Immature natural killer cell (primary cell): ENCODE data around the gene CPA5. TPM values are rescaled to one million over a fixed set of nuclear protein-coding genes. Genes with fewer than 3 reads are reported as not detected.
"Not testable (repeated sequence)": the region's sequence is repeated elsewhere in the genome, so short reads cannot be mapped to it uniquely, and the experiment has no call there.

ENCODE experiments used
- DNase-seq, 3 donors: peaks; one replicate each; pipeline ENCODE4 v3.0.0; 2022; ENCODE audit warnings: mixed read lengths in 1 of 3
- H3K27ac Mint-ChIP-seq, 6 donors: one replicate each; pipeline ENCODE4 v1.8.0; 2020; ENCODE audit warnings: mixed read lengths in 6 of 6, mild to moderate bottlenecking in 5 of 6, inconsistent platforms in 4 of 6, moderate library complexity in 3 of 6
- H3K27me3 Mint-ChIP-seq, 3 donors: one replicate each; pipeline ENCODE4 v1.8.0; 2020 to 2021; ENCODE audit warnings: low read depth in 3 of 3, mild to moderate bottlenecking in 3 of 3, mixed read lengths in 3 of 3, moderate library complexity in 3 of 3, inconsistent platforms in 1 of 3
- H3K36me3 Mint-ChIP-seq, 3 donors: one replicate each; pipeline ENCODE4 v1.8.0; 2020; ENCODE audit warnings: mixed read lengths in 3 of 3, inconsistent platforms in 2 of 3, mild to moderate bottlenecking in 2 of 3
- H3K4me1 Mint-ChIP-seq, 2 donors: one replicate each; pipeline ENCODE4 v1.8.0; 2020; ENCODE audit warnings: inconsistent platforms in 2 of 2, mild to moderate bottlenecking in 2 of 2, mixed read lengths in 2 of 2, moderate library complexity in 1 of 2
- H3K4me3 Mint-ChIP-seq, 5 donors: one replicate each; pipeline ENCODE4 v1.8.0; 2020; ENCODE audit warnings: mild to moderate bottlenecking in 5 of 5, mixed read lengths in 5 of 5, inconsistent platforms in 3 of 5, moderate library complexity in 3 of 5
- H3K9me3 Mint-ChIP-seq, 6 donors: one replicate each; pipeline ENCODE4 v1.8.0; 2020; ENCODE audit warnings: mild to moderate bottlenecking in 6 of 6, mixed read lengths in 6 of 6, inconsistent platforms in 4 of 6, moderate library complexity in 3 of 6
- polyA plus RNA-seq, 3 donors: library from polyadenylated mRNA; unstranded; fragments of 300-500 nt; fragmentation: Illumina TruSeq; gene quantifications; one replicate each; pipeline ENCODE4 v1.2.3, GENCODE V29; 2021

CPA5 gene
- polyA plus RNA-seq, 3 donors from 2014 or later = not detected

DNA sequence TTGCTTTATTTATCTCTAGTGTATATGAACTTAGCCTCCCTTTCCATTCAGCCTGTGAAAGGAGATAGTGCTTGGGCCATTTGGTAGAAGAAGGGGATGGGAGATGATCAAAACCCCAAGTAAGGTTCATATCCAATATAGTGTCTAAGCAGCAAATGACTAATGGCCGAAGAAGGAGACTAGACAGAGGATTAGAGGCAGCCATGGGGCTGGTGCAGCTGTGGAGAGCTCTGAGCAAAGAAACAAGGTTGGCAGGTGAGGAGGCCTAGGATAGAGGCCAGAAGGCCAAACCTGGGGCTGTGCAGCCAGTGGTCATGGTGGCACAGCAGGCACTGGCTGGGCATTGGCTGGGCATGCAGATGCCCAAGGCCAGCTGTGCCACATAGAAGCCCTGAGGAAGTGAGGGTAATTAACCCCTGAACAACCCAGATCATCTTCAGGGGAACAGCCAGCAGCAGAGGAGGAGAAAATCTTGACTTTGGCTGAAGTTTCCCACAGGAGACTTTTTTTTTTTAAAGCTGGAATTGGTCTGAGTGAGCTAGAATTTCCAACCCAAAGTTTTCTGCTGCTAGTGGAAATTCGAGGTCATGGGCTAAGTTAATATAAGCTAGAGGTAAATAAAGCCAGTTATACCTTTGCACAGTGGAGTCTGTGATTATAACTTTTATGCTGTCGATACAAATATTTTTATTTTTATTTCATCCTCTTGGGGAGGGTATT, 25.4 kb downstream of the CPA5 start:
- peaks cover 0 to 4% (median 0%) of the 10 kb centered on the region in 3 donors for H3K36me3 Mint-ChIP-seq
- peaks cover 0 to 4% of the 10 kb centered on the region in 2 donors for H3K4me1 Mint-ChIP-seq
- H3K27ac Mint-ChIP-seq = no peak overlapping the region
- DNase-seq = no peak
- peaks cover 0 to 2% (median 0%) of the 10 kb centered on the region in 3 donors for H3K27me3 Mint-ChIP-seq
- no peak overlapping the region for H3K4me3 Mint-ChIP-seq
- H3K9me3 Mint-ChIP-seq = peaks cover 0 to 1% (median 0%) of the 10 kb centered on the region in 6 donors

DNA sequence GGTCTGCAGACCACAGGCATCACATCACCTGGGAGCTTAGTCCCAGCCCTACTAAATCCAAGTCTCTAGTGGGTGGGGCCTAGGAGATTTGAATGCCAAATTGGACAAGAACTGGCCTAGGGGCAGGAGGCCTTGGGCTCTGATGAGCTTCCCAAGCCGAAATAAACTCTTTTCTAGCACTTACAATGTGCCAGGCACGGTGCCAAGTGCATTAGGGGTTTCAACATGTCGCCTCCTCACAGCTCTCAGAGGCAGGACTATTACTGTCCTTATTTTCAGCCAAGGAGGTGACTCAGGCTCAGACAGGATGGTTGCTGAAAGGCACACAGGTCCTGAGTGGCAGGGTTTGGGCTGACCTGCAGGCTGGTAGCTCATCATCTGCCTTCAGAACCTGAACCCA, 26.4 kb downstream of the CPA5 start:
- peaks cover 0 to 4% of the 10 kb centered on the region in 2 donors for H3K4me1 Mint-ChIP-seq

DNA sequence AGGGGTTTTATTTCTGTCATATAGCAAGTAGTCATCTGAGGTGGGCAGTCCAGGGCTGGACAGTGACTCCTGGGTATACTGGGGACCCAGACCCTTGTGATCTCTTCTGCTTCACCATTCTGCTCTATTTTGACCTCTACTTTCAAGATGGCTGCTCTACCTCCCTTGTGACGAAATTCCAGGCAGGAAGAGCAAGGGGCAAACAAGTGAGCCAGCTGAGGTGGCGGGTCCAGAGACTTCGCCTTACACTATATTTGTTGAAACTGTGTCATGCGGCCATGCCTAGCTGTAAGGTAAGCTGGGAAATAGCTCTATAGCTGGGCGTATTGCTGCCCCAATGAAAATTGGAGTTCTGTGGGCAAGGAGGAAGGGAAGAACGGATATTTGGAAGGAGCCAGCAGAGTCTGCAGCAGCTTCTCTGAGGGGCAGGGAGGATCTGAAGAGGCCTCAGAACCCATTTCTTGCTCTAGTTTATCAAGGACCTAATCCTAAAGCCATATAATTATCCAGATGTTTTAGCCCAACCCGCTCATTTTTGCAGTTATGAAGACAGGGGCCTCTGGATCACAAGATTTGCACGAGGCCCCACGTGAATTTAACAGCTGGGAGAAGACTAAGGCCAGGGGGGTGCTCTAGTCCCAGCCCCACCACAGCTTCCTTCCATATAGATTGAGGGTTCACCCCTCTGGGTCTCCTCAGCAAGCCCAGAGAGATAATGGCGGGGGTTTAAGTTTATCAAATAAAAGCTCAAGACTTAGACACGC, 28.0 kb downstream of the CPA5 start:
- H3K4me1 Mint-ChIP-seq = peaks cover 0 to 4% of the 10 kb centered on the region in 2 donors
- peaks cover 0 to 3% (median 0%) of the 10 kb centered on the region in 3 donors for H3K27me3 Mint-ChIP-seq
- peaks cover 0 to 9% (median 0%) of the 10 kb centered on the region in 3 donors for H3K36me3 Mint-ChIP-seq
- DNase-seq = no peak
- peaks cover 0 to 7% (median under 1%) of the 10 kb centered on the region in 6 donors for H3K9me3 Mint-ChIP-seq
- H3K4me3 Mint-ChIP-seq = no peak overlapping the region
- H3K27ac Mint-ChIP-seq = no peak overlapping the region

More for the DNA sequence above, 26.4 kb downstream of the CPA5 start:
- DNase-seq = no peak
- H3K9me3 Mint-ChIP-seq = peaks cover 0 to 1% (median 0%) of the 10 kb centered on the region in 6 donors
- peaks cover 0 to 6% (median 0%) of the 10 kb centered on the region in 3 donors for H3K36me3 Mint-ChIP-seq
- H3K27me3 Mint-ChIP-seq = peaks cover 0 to 3% (median 0%) of the 10 kb centered on the region in 3 donors
- H3K4me3 Mint-ChIP-seq = no peak overlapping the region
- H3K27ac Mint-ChIP-seq = no peak overlapping the region

DNA sequence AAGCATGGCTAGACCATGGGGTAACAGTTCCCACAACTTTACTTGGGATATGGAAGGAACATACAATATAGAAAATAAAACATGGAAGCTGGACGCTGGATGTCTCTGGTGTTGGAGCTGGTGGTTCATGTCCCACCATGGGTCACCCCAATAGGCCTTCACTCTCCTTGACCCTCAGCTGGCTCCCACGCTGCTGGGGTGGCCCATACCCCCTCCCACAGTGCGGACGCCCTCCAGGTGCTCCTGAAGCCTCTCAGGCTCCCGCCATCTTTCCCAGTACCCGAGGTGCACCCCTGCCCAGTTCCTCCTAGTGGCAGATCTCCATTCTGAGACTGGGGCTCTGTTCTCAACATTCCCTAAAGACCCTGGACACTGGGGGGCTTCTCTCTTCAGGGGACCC, 29.9 kb downstream of the CPA5 start:
- no peak overlapping the region for H3K27ac Mint-ChIP-seq
- H3K27me3 Mint-ChIP-seq = peaks cover 0 to 3% (median 2%) of the 10 kb centered on the region in 3 donors
- peaks cover 0 to 7% (median under 1%) of the 10 kb centered on the region in 6 donors for H3K9me3 Mint-ChIP-seq
- DNase-seq = no peak
- peaks cover 0 to under 1% of the 10 kb centered on the region in 2 donors for H3K4me1 Mint-ChIP-seq
- peaks cover 0 to 9% (median 0%) of the 10 kb centered on the region in 3 donors for H3K36me3 Mint-ChIP-seq
- no peak overlapping the region for H3K4me3 Mint-ChIP-seq

DNA sequence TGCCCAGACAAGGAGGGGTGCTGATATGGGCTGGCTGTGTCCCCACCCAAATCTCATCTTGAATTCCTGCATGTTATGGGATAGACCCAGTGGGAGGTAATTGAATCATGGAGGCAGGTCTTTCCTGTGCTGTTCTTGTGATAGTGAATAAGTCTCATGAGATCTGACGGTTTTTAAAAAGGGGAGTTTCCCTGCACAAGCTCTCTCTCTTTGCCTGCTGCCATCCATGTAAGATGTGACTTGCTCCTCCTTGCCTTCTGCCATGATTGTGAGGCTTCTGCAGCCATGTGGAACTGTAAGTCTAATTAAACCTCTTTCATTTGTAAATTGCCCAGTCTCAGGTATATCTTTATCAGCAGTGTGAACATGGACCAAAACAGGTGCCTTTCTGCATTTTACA, 31.8 kb downstream of the CPA5 start:
- not testable (repeated sequence) for DNase-seq, H3K27me3 Mint-ChIP-seq, H3K9me3 Mint-ChIP-seq, H3K36me3 Mint-ChIP-seq, H3K4me3 Mint-ChIP-seq, H3K4me1 Mint-ChIP-seq
- H3K27ac Mint-ChIP-seq = peak overlapping the region in 1 of 6 donors; percentile 55

DNA sequence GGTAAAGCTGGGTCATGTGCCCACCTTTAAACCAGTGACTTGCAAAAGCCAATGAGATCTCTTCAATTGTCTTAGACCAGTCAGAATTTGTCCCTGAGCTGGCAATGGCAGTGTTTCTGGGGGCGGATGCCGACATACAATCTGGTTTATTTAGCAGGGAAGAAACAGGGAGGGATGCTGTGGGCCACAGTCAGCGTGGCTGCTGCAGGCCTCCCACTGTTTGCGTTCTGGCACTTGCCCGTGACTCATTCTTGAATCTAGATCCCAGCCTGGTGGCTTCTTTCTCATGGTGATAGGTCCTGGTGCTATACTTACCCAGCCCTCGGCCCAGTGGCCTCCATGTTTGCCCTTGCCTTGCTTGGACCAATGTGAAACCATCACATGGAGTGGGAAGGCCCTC, 32.6 kb downstream of the CPA5 start:
- DNase-seq = no peak
- no peak overlapping the region for H3K27ac Mint-ChIP-seq
- no peak overlapping the region for H3K4me3 Mint-ChIP-seq

DNA sequence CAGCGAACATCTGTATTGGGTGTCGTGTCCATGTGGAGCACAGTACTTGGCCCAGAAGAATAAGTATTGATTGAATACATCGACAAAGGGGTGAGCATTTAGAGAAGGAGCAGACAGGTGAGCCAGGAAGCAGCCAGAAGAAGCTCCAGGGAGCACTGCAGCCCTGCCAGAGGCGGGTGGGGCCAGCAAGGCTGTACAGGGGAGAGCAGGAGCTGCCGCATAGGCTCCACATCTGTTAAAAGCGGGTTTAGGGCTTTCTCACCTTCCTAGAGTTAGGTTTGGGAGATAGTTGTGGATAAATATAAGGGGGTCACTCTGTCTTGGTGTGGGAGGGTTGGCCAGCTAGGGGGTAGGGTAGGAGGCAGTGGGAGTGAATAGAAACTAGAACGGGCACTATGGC, 34.4 kb downstream of the CPA5 start:
- no peak for DNase-seq
- peaks cover 0 to 5% (median 0%) of the 10 kb centered on the region in 3 donors for H3K36me3 Mint-ChIP-seq
- H3K27me3 Mint-ChIP-seq = peaks cover 0 to 3% (median 2%) of the 10 kb centered on the region in 3 donors
- no peak overlapping the region for H3K27ac Mint-ChIP-seq
- peaks cover 0 to 1% of the 10 kb centered on the region in 2 donors for H3K4me1 Mint-ChIP-seq
- H3K9me3 Mint-ChIP-seq = peaks cover 0 to 7% (median 0%) of the 10 kb centered on the region in 6 donors
- no peak overlapping the region for H3K4me3 Mint-ChIP-seq

More for the DNA sequence above, 32.6 kb downstream of the CPA5 start:
- H3K36me3 Mint-ChIP-seq = peaks cover 0 to 5% (median 0%) of the 10 kb centered on the region in 3 donors
- peaks cover 0 to 1% of the 10 kb centered on the region in 2 donors for H3K4me1 Mint-ChIP-seq
- peaks cover 0 to 7% (median under 1%) of the 10 kb centered on the region in 6 donors for H3K9me3 Mint-ChIP-seq
- H3K27me3 Mint-ChIP-seq = peaks cover 0 to 3% (median 2%) of the 10 kb centered on the region in 3 donors

DNA sequence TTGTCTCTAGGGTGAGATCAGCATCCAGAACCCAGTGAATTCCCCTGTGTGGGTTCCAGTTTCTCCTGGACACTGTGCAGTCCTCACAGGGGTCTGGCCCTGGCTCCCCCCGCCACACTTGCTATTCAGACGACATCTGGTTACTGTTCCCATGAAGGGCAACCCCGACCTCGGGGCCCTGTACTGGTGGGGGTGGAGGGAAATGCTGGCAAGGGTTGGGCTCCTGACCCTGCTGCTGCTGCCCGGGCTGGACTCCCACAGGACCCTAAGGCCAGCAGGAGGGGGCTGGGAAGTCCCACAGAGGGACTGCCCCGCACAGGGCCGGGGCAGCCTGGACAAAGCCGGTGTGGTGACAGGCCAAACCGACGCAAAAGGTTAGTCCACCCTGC, 34.9 kb downstream of the CPA5 start:
- H3K27ac Mint-ChIP-seq = no peak overlapping the region
- peaks cover 0 to 1% of the 10 kb centered on the region in 2 donors for H3K4me1 Mint-ChIP-seq
- H3K36me3 Mint-ChIP-seq = peaks cover 0 to 5% (median 0%) of the 10 kb centered on the region in 3 donors
- peaks cover 0 to 3% (median 2%) of the 10 kb centered on the region in 3 donors for H3K27me3 Mint-ChIP-seq
- H3K9me3 Mint-ChIP-seq = peaks cover 0 to 7% (median 0%) of the 10 kb centered on the region in 6 donors
- no peak overlapping the region for H3K4me3 Mint-ChIP-seq
- no peak for DNase-seq

DNA sequence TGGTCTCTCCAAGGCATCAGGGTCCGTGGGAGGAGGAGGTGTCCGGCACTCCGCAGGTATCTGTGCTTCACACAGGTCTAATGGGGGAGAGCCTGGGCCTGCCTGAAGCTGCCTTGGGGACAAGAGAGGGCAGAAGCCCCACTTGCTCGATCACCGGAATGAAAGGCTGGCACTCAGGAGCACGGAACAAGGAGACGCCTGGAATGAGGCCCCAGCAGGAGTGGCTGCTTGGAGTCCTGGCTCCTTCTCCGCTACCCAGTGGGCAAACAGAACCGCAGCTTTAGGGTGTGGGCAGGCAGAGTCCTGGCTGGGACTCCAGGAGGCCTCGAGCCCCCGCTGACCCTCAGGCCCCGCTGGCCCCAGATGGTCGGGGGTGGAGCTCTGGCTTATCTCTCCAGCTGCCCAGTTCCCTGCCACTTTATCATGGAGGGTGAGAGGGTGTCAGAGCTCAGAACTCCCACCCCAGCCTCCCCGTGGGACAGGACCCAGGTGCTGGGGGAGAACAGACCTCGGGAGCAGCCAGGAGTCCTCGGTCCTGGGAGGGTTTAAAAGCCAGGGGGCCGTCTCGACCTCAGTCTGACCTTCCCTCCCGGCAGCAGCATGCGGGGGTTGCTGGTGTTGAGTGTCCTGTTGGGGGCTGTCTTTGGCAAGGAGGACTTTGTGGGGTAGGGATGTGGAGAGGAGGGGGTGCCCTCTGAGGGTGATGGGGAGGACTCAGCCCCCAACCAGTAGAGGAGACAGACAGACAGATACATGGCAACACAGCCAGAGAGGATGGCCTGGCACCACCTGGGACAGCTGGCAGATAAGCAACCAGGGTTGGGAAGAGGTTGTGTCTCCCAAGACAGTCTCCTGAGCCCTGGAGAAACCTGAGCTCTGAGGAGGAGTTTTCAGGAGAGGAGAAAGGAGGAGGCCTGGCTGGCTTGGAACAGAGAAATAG, 35.6 kb downstream of the CPA5 start, which contains the start of gene CPA1:
CPA1 (plus strand) TSS at position 574 of the 940 bp plus-strand sequence; CDS start at position 601, 27 bp downstream.
- no peak for DNase-seq
- H3K4me3 Mint-ChIP-seq = no peak within 1 kb of the TSS
- peaks cover 0 to 7% (median 0%) of the 10 kb centered on the region in 6 donors for H3K9me3 Mint-ChIP-seq
- peaks cover 0 to 3% (median 2%) of the 10 kb centered on the region in 3 donors for H3K27me3 Mint-ChIP-seq
- H3K36me3 Mint-ChIP-seq = peaks cover 0 to 5% (median 0%) of the 10 kb centered on the region in 3 donors
- no peak within 1 kb of the TSS for H3K27ac Mint-ChIP-seq
- H3K4me1 Mint-ChIP-seq = peaks cover 0 to 1% of the 10 kb centered on the region in 2 donors

DNA sequence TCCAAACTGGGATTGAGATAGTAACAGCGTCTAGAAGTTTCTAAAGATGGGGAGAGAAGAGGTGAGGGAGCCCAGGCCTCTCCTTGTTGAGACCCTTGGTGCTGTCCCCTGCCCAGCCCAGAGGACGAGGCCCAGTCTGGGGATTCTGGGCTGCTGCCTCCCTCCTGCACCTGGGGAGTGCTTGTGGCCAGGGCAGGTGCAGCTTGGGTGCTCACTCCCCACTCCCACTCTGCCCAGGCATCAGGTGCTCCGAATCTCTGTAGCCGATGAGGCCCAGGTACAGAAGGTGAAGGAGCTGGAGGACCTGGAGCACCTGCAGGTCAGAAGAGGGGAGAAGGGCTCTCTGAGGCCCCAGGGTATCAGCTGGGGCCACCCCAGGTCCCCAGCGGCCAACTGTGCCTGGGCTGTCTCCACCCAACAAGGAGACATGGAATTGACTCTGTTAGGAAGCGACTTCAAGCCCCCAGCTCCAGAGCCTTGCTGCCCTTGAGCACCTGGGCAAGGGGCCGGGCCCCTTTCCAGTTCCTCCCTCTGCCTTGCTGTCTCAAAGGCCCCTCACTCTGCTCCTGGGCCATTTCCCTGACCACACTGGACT, 36.3 kb downstream of the CPA5 start:
- no peak for DNase-seq
- H3K27me3 Mint-ChIP-seq = peaks cover 1 to 3% (median 2%) of the 10 kb centered on the region in 3 donors

DNA sequence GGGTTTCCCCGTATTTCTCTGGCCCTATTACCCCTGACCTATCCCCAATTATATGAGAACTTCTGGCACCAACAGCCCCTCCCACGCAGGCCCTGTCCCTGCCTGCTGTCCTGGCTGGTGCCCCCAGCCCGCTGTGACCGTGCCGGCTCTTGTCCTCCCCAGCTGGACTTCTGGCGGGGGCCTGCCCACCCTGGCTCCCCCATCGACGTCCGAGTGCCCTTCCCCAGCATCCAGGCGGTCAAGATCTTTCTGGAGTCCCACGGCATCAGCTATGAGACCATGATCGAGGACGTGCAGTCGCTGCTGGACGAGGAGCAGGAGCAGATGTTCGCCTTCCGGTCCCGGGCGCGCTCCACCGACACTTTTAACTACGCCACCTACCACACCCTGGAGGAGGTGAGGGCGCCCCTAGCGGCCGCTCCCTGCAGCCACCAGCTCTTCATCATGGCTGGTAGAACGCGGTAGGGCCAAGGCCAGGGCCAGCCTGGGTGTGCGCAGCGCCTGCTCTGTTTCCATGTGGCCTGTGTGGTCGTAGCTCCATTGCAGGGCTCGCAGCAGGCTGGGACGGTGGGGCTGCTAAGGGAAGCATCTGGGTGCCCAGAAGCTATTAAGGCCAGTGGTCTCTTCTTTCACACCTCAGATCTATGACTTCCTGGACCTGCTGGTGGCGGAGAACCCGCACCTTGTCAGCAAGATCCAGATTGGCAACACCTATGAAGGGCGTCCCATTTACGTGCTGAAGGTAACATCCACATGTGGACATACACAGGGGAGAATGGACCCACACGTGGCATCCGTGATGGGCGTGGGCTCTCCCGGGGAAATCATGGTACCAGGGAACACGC, 37.1 kb downstream of the CPA5 start:
- peaks cover 0 to 3% (median 2%) of the 10 kb centered on the region in 3 donors for H3K27me3 Mint-ChIP-seq
- no peak for DNase-seq
- H3K36me3 Mint-ChIP-seq = no peaks in the 10 kb centered on the region
- peaks cover 0 to under 1% (median 0%) of the 10 kb centered on the region in 6 donors for H3K9me3 Mint-ChIP-seq
- peaks cover 0 to 1% of the 10 kb centered on the region in 2 donors for H3K4me1 Mint-ChIP-seq
- no peak overlapping the region for H3K4me3 Mint-ChIP-seq
- H3K27ac Mint-ChIP-seq = no peak overlapping the region

More for the DNA sequence above, 36.3 kb downstream of the CPA5 start:
- Mint-ChIP-seq H3K27ac (no peak overlapping the region), H3K4me3 (no peak overlapping the region), H3K9me3 (peaks cover 0 to 7% (median 0%) of the 10 kb centered on the region in 6 donors), H3K4me1 (peaks cover 0 to 1% of the 10 kb centered on the region in 2 donors), H3K36me3 (peaks cover 0 to 4% (median 0%) of the 10 kb centered on the region in 3 donors)
